GM23338 (cell line): ENCODE measurements around the gene GPC6. TPM values are rescaled to one million over a fixed set of nuclear protein-coding genes. Genes with fewer than 3 reads are reported as not detected.

ENCODE experiments used
- ATAC-seq: fragments of 200-7000 bp; cut with Tn5 transposase; 3 replicates; pipeline ENCODE4 v1.9.1; 2020
- DNase-seq: peaks from one replicate; pipeline ENCODE4 v3.0.0-alpha.2; 2015; ENCODE audit warnings: low spot score
- H2AFZ ChIP-seq: fragments of 200-600 bp; sonication (generic); 2 replicates; pipeline ENCODE4 v1.8.0; 2016; ENCODE audit warnings: antibody characterized with exemption, mild to moderate bottlenecking, moderate library complexity
- H3F3A ChIP-seq: fragments of 200-600 bp; sonication (generic); replicated peaks from 2 replicates; pipeline ENCODE4 v1.8.0; 2017; ENCODE audit warnings: antibody characterized with exemption, mixed run types, low read depth
- H3K27ac ChIP-seq: fragments of 200-600 bp; sonication (generic); 2 replicates; pipeline ENCODE4 v1.6.1; 2016; ENCODE audit warnings: low read depth
- H3K27me3 ChIP-seq: fragments of 200-600 bp; sonication (generic); 2 replicates; pipeline ENCODE4 v1.8.0; 2016; ENCODE audit warnings: mild to moderate bottlenecking, mixed run types, moderate library complexity; ENCODE audit not compliant: insufficient read depth
- H3K36me3 ChIP-seq: fragments of 200-600 bp; sonication (generic); 2 replicates; pipeline ENCODE4 v1.8.0; 2016; ENCODE audit warnings: mild to moderate bottlenecking; ENCODE audit not compliant: insufficient read depth
- H3K4me1 ChIP-seq: fragments of 200-600 bp; sonication (generic); 2 replicates; pipeline ENCODE4 v1.8.0; 2016; ENCODE audit warnings: mild to moderate bottlenecking, moderate library complexity; ENCODE audit not compliant: insufficient read depth
- H3K4me2 ChIP-seq: fragments of 200-600 bp; sonication (generic); 2 replicates; pipeline ENCODE4 v1.7.1; 2017; ENCODE audit warnings: mixed run types
- H3K4me3 ChIP-seq: fragments of 200-600 bp; sonication (generic); 2 replicates; pipeline ENCODE4 v1.6.1; 2016; ENCODE audit warnings: mixed run types
- H3K79me2 ChIP-seq: fragments of 200-600 bp; sonication (generic); replicated peaks from 2 replicates; pipeline ENCODE4 v1.8.0; 2017; ENCODE audit warnings: mild to moderate bottlenecking; ENCODE audit not compliant: insufficient read depth
- H3K9me2 ChIP-seq: fragments of 200-600 bp; sonication (generic); 2 replicates; pipeline ENCODE4 v1.8.0; 2017; ENCODE audit not compliant: insufficient read depth
- H4K20me1 ChIP-seq: fragments of 200-600 bp; sonication (generic); replicated peaks from 2 replicates; pipeline ENCODE4 v1.8.0; 2017; ENCODE audit warnings: mild to moderate bottlenecking; ENCODE audit not compliant: insufficient read depth
- H3K27ac Mint-ChIP-seq: 2 replicates; pipeline ENCODE4 v1.8.0; 2020; ENCODE audit warnings: inconsistent platforms, mild to moderate bottlenecking, moderate library complexity, mixed read lengths
- H3K27me3 Mint-ChIP-seq: 3 replicates; pipeline ENCODE4 v1.8.0; 2022; ENCODE audit warnings: low read depth, mild to moderate bottlenecking, moderate library complexity, mixed read lengths, inconsistent platforms; ENCODE audit not compliant: insufficient read depth, poor library complexity
- H3K36me3 Mint-ChIP-seq: 3 replicates; pipeline ENCODE4 v1.8.0; 2021; ENCODE audit warnings: low read depth, mild to moderate bottlenecking, inconsistent platforms, moderate library complexity, mixed read lengths
- H3K4me1 Mint-ChIP-seq: 3 replicates; pipeline ENCODE4 v1.8.0; 2020; ENCODE audit warnings: mild to moderate bottlenecking, inconsistent platforms, mixed read lengths
- H3K4me3 Mint-ChIP-seq: 3 replicates; pipeline ENCODE4 v1.8.0; 2021; ENCODE audit warnings: moderate library complexity, mild to moderate bottlenecking, inconsistent platforms, mixed read lengths
- H3K9me3 Mint-ChIP-seq: 3 replicates; pipeline ENCODE4 v1.8.0; 2020; ENCODE audit warnings: moderate library complexity, mild to moderate bottlenecking, inconsistent platforms, mixed read lengths
- CREB1 ChIP-seq: fragments of 250-450 bp; sonication (Bioruptor Pico); IDR thresholded peaks from 2 replicates; pipeline ENCODE4 v1.5.0; 2020; ENCODE audit warnings: low read depth, mild to moderate bottlenecking, moderate library complexity
- ETS1 ChIP-seq: IDR thresholded peaks from 2 replicates; pipeline ENCODE4 v1.6.1; 2016; ENCODE audit warnings: antibody characterized with exemption
- EZH2 ChIP-seq: fragments of 200-600 bp; sonication (generic); IDR thresholded peaks from one replicate; pipeline ENCODE4 v1.8.0; 2017; ENCODE audit warnings: antibody characterized with exemption, mild to moderate bottlenecking, low read depth; ENCODE audit not compliant: unreplicated experiment
- EZH2phosphoT487 ChIP-seq: fragments of 200-600 bp; sonication (generic); IDR thresholded peaks from one replicate; pipeline ENCODE4 v1.8.1; 2018; ENCODE audit warnings: antibody characterized with exemption; ENCODE audit not compliant: unreplicated experiment
- JUNB ChIP-seq: IDR thresholded peaks from one replicate; pipeline ENCODE4 v1.6.1; 2016; ENCODE audit warnings: antibody characterized with exemption; ENCODE audit not compliant: unreplicated experiment
- NANOG ChIP-seq: IDR thresholded peaks from 2 replicates; pipeline ENCODE4 v1.6.1; 2016; ENCODE audit warnings: antibody characterized with exemption, borderline replicate concordance
- POLR2AphosphoS5 ChIP-seq: IDR thresholded peaks from 2 replicates; pipeline ENCODE4 v1.6.1; 2016; ENCODE audit warnings: antibody characterized with exemption, low read depth
- STAT1 ChIP-seq: IDR thresholded peaks from one replicate; pipeline ENCODE4 v1.6.1; 2016; ENCODE audit warnings: antibody characterized with exemption; ENCODE audit not compliant: unreplicated experiment
- ZNF114 ChIP-seq: fragments of 250-450 bp; sonication (Bioruptor Pico); IDR thresholded peaks from 2 replicates; pipeline ENCODE4 v1.5.0; 2020; ENCODE audit warnings: mild to moderate bottlenecking, moderate library complexity
- ZNF331 ChIP-seq: fragments of 250-450 bp; sonication (Bioruptor Pico); IDR thresholded peaks from 2 replicates; pipeline ENCODE4 v1.5.0; 2020; ENCODE audit warnings: low read depth, mild to moderate bottlenecking, moderate library complexity
- polyA plus RNA-seq: library from polyadenylated mRNA; unstranded; fragments of >200 nt; fragmentation: Nextera tagmentation; extraction: Ambion mirVana; gene quantifications from 2 replicates; pipeline ENCODE4 v1.2.1, GENCODE V29; 2016
- total RNA-seq: library from RNA; depleted of rRNA; stranded (reverse); fragments of >200 nt; shearing (Covaris generic); gene quantifications from 2 replicates; pipeline ENCODE4 v1.2.3, GENCODE V29; 2014
- TF ChIP-seq, protein P1 (sequence below), 2 experiments: fragments of 200-600 bp in 1 of 2; sonication (generic) in 1 of 2; conservative IDR thresholded peaks; 2 replicates each; pipeline versions ENCODE4 v1.5.1 to v1.6.1; 2016 to 2017; ENCODE audit warnings: antibody characterized with exemption in 2 of 2, low read depth in 2 of 2, mild to moderate bottlenecking in 2 of 2, moderate library complexity in 1 of 2
- TF ChIP-seq, protein P2 (sequence below): IDR thresholded peaks from one replicate; pipeline ENCODE4 v1.6.1; 2018; ENCODE audit warnings: antibody characterized with exemption; ENCODE audit not compliant: unreplicated experiment

GPC6 gene
- total and polyA plus RNA-seq, 2 experiments from 2014 or later, result 6.4 to 28.6 TPM

DNA sequence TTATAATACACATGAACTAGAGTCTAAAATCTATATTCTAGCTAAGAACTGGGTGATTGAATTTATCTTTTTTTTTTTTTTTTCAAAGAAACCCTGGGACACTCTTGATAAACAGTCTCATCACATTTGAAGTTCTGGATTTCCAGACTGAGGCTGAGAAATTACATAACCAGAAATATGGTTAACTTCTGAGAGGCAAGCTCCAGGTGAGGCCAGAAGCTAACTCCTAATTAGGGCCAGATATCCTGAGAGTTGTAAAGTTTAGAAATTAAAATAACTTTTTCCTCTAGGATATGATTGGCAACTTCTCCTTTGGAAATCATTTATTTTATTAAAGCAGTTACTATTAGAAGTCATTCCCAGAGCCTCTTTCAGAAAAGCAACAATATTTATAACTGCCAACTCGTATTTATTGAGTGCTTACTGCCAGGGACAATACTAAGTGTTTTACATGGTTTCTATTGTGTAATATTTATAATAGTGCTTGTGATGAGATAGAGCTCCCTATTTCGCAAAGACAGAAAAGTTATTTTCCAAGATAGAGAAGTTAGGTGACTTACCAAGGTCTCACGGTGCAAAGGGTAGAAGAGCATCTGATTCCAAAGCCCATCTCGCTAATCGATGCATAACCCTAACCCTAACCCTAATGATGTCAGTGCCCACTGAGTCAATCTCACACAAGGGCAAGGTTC, 1065.2 kb downstream of the GPC6 start (continued):
- TF ChIP-seq ETS1 (no peak), NANOG (no peak), JUNB (no peak), POLR2AphosphoS5 (no peak), STAT1 (no peak), ZNF331 (CRISPR knock-in tag) (no peak), CREB1 (no peak), EZH2phosphoT487 (no peak), ZNF114 (CRISPR knock-in tag) (no peak), EZH2 (no peak)
- TF ChIP-seq, protein P1, sequence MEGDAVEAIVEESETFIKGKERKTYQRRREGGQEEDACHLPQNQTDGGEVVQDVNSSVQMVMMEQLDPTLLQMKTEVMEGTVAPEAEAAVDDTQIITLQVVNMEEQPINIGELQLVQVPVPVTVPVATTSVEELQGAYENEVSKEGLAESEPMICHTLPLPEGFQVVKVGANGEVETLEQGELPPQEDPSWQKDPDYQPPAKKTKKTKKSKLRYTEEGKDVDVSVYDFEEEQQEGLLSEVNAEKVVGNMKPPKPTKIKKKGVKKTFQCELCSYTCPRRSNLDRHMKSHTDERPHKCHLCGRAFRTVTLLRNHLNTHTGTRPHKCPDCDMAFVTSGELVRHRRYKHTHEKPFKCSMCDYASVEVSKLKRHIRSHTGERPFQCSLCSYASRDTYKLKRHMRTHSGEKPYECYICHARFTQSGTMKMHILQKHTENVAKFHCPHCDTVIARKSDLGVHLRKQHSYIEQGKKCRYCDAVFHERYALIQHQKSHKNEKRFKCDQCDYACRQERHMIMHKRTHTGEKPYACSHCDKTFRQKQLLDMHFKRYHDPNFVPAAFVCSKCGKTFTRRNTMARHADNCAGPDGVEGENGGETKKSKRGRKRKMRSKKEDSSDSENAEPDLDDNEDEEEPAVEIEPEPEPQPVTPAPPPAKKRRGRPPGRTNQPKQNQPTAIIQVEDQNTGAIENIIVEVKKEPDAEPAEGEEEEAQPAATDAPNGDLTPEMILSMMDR (conservative IDR thresholded peaks at IDR 0.05; ENCODE audit: low read depth in 2 of 2), result no peak
- TF ChIP-seq, protein P2, sequence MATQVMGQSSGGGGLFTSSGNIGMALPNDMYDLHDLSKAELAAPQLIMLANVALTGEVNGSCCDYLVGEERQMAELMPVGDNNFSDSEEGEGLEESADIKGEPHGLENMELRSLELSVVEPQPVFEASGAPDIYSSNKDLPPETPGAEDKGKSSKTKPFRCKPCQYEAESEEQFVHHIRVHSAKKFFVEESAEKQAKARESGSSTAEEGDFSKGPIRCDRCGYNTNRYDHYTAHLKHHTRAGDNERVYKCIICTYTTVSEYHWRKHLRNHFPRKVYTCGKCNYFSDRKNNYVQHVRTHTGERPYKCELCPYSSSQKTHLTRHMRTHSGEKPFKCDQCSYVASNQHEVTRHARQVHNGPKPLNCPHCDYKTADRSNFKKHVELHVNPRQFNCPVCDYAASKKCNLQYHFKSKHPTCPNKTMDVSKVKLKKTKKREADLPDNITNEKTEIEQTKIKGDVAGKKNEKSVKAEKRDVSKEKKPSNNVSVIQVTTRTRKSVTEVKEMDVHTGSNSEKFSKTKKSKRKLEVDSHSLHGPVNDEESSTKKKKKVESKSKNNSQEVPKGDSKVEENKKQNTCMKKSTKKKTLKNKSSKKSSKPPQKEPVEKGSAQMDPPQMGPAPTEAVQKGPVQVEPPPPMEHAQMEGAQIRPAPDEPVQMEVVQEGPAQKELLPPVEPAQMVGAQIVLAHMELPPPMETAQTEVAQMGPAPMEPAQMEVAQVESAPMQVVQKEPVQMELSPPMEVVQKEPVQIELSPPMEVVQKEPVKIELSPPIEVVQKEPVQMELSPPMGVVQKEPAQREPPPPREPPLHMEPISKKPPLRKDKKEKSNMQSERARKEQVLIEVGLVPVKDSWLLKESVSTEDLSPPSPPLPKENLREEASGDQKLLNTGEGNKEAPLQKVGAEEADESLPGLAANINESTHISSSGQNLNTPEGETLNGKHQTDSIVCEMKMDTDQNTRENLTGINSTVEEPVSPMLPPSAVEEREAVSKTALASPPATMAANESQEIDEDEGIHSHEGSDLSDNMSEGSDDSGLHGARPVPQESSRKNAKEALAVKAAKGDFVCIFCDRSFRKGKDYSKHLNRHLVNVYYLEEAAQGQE, result no peak

DNA sequence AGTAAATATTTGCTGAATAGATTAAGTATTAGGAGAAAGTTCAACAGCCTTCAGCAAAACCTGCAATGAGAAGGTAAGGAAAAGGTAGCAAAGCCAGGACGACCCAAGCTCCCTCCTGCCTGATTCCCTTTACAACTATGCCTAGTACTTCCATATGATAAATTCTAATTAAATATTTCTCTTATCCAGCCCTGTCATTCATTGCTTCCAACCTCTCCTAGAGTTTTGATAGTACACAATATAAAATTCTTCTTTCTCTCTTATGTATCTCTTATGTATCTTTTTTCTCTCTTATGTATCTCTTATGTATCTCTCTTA, 1065.7 kb downstream of the GPC6 start:
- no peaks in the 10 kb centered on the region for H3K9me2 ChIP-seq
- H3K4me1 ChIP-seq, result no peaks in the 10 kb centered on the region
- no peak for ATAC-seq
- no peaks in the 10 kb centered on the region for H3K27me3 ChIP-seq
- H3K79me2 ChIP-seq, result no peaks in the 10 kb centered on the region
- no peak overlapping the region for H3K4me2 ChIP-seq
- H2AFZ ChIP-seq, result no peak overlapping the region
- no peaks in the 10 kb centered on the region for H3K27me3 Mint-ChIP-seq
- no peak for DNase-seq
- H3K27ac Mint-ChIP-seq, result no peak overlapping the region
- H3K36me3 Mint-ChIP-seq, result no peaks in the 10 kb centered on the region
- no peaks in the 10 kb centered on the region for H4K20me1 ChIP-seq
- no peaks in the 10 kb centered on the region for H3F3A ChIP-seq
- no peak overlapping the region for H3K4me3 Mint-ChIP-seq
- H3K4me1 Mint-ChIP-seq, result peaks cover 3% of the 10 kb centered on the region; the same call in 2 of the 3 replicates
- no peaks in the 10 kb centered on the region for H3K9me3 Mint-ChIP-seq
- no peaks in the 10 kb centered on the region for H3K36me3 ChIP-seq
- H3K27ac ChIP-seq, result no peak overlapping the region
- H3K4me3 ChIP-seq, result no peak overlapping the region
- no peak for TF ChIP-seq EZH2
- TF ChIP-seq NANOG, result no peak
- TF ChIP-seq JUNB, result no peak
- no peak for TF ChIP-seq CREB1
- no peak for TF ChIP-seq ETS1
- TF ChIP-seq EZH2phosphoT487, result no peak
